PFSK-1 (cell line): ENCODE results near the gene SLC39A9.

Experiments
- FOXP2 ChIP-seq: optimal IDR thresholded peaks from 2 replicates; pipeline ENCODE3; 2011; ENCODE audit warnings: borderline replicate concordance, control low read depth, inconsistent platforms; ENCODE audit not compliant: insufficient read depth; ENCODE audit errors: extremely low read length, extremely low read depth
- POLR2AphosphoS5 ChIP-seq: IDR thresholded peaks from 2 replicates; pipeline ENCODE4 v1.6.1; 2012; ENCODE audit warnings: low read depth, mild to moderate bottlenecking, control low read depth, low read length, moderate library complexity
- SIN3A ChIP-seq: IDR thresholded peaks from 2 replicates; pipeline ENCODE4 v1.6.1; 2012; ENCODE audit warnings: mild to moderate bottlenecking, low read length, moderate library complexity, borderline replicate concordance; ENCODE audit not compliant: insufficient read depth
- TAF1 ChIP-seq: IDR thresholded peaks from 2 replicates; pipeline ENCODE4 v1.6.1; 2012; ENCODE audit warnings: low read length, control low read depth, borderline replicate concordance; ENCODE audit not compliant: insufficient read depth
- TF ChIP-seq, protein P1 (sequence below), 2 experiments: IDR thresholded peaks; 2 replicates each; pipeline versions ENCODE4 v1.6.1 to v1.8.0; 2011 to 2012; ENCODE audit warnings: low read depth in 2 of 2, low read length in 2 of 2, control low read depth in 1 of 2, inconsistent platforms in 1 of 2, mild to moderate bottlenecking in 1 of 2, moderate library complexity in 1 of 2; ENCODE audit not compliant: insufficient read depth in 1 of 2

DNA sequence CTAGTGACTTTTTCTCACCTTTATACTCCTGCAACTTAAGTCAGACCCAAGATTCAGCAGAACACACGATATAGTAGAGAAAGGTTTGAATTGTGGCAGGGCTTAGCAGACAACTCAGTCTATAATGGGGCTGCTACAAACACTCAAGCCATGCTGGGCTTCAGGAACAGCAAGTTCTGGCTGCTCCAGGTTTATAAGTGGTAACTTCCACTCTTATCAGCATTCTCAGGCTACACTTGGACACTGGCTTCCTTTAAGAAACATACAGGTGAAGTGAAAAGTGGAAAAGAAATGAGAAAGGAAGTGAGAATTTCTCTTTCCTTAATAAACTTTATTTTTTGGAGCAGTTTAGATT is 107.7 kb downstream of the SLC39A9 start:
- TF ChIP-seq POLR2AphosphoS5 (no peak), TAF1 (no peak), FOXP2 (no peak), SIN3A (no peak)
- TF ChIP-seq, protein P1, sequence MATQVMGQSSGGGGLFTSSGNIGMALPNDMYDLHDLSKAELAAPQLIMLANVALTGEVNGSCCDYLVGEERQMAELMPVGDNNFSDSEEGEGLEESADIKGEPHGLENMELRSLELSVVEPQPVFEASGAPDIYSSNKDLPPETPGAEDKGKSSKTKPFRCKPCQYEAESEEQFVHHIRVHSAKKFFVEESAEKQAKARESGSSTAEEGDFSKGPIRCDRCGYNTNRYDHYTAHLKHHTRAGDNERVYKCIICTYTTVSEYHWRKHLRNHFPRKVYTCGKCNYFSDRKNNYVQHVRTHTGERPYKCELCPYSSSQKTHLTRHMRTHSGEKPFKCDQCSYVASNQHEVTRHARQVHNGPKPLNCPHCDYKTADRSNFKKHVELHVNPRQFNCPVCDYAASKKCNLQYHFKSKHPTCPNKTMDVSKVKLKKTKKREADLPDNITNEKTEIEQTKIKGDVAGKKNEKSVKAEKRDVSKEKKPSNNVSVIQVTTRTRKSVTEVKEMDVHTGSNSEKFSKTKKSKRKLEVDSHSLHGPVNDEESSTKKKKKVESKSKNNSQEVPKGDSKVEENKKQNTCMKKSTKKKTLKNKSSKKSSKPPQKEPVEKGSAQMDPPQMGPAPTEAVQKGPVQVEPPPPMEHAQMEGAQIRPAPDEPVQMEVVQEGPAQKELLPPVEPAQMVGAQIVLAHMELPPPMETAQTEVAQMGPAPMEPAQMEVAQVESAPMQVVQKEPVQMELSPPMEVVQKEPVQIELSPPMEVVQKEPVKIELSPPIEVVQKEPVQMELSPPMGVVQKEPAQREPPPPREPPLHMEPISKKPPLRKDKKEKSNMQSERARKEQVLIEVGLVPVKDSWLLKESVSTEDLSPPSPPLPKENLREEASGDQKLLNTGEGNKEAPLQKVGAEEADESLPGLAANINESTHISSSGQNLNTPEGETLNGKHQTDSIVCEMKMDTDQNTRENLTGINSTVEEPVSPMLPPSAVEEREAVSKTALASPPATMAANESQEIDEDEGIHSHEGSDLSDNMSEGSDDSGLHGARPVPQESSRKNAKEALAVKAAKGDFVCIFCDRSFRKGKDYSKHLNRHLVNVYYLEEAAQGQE (IDR thresholded peaks at IDR 0.05; ENCODE audit: insufficient read depth in 1 of 2, low read depth in 2 of 2, low read length in 2 of 2): no peak
